ENCODE measurements around the gene HOXD1.
A peak's percentile ranks its signal among the peaks of the same experiment; 100 is the strongest.

The HOXD1 gene

GRCh38 chr2:176187899-176188773, at the start of gene HOXD1:
Gene HOXD1, plus strand, starts transcription at chr2:176188668. Its CDS starts 134 bp downstream, at chr2:176188802.
- DNase-seq, result no peak

GRCh38 chr2:176138923-176139660, 49.4 kb upstream of the HOXD1 start:
- no peak for DNase-seq

GRCh38 chr2:176139661-176140512, 48.6 kb upstream of the HOXD1 start:
- DNase-seq, result no peak

DNA sequence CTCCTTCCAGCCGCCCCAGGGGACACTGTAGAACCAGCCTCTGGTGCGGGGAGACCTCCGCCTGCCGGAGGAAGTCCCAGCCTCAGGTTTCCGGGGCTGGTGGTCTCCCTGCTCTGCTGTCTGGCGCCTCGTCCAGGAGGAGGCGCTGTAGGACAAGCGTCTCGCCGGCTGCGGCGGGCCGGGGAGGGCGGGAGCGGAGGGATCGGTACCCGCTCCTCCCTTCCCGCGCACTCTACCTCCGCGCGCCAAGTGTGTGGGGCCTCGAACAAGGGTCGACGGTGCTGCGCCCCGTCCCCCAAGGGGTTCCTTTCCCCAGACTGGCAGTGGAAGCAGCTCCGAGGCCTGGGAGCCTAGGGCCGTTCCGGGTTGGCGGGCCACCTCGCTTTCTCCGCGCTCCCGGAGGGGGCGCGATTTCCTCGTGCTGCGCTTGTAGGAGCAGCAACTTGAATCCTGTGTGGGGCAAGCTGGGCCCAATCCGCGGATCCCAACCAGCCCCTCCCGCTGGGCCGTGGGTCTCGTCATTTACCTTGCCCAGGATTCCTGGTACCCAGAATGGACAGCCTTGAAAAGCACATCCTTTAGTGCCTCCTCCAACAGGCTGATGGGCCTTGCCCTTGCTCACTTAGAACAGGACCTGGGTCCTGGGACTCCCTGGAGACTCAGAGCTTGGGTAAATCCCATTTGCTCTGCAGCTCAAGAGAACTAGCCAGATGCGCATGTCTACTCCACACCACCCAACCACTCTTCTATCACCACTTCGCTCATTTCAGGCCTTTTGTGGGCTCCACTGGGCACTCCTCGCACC, 47.8 kb upstream of the HOXD1 start:
- peak; percentile 60 for DNase-seq

DNA sequence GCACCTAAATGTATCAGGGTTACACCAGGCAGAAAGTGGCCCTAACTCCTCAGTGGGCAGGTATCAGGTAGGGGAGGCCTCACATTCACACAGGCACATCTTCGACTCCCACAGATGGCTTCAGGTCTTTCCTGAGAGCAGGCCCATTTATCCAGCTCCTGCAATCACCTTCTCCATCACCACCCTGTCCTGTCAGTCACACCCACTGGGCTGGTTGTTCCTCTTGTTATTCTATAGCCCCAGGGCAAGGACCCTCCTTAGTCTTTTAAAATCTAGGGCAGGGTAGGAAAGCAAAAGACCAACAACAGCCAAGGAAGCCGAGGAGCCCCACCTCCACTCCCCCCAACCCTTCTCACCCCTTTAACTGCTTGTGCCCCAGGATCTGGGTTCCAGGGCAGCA, 46.2 kb upstream of the HOXD1 start:
- DNase-seq, result no peak

DNA sequence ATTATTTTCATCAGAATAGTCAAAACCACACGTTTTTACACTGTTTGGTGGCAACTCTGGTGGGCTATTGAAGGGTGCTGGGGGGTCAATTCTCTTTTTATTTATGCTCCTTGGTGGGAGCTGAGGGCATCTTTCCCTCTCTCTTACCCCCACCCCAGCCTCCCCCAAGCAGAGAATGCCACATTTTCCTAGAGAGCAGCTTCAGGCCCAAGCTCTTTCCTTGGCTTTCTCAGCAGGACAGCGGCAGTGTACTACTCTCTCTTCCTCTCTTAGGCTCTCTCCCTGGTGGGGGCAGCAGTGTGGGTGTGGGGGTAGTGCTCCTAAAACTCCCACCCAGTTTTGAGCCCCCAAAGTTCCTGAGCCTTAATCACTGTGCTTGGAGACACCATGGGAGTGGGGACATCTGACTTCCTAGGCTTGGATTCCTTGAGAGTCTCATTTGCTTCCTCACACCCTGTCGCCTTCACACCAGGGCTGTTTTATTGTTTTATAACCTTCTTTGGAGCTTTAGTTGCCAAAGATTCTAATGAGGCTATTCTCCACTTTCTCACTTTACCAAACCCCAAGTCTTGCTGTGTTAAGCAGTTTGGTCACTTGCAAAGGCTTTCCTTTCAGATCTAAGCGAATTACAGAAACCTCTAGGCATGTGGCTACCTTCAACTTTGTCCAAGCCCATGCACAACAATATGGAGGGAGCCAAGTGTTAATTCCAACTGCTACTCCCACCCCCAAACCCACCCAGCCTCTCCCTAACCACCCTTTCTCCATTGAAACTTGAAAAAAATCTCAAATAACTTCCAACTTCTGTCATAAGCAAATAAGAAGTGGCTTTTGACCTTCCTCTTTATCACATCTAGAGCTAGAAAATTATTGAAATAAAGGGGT, 43.1 kb upstream of the HOXD1 start:
- DNase-seq, result no peak

DNA sequence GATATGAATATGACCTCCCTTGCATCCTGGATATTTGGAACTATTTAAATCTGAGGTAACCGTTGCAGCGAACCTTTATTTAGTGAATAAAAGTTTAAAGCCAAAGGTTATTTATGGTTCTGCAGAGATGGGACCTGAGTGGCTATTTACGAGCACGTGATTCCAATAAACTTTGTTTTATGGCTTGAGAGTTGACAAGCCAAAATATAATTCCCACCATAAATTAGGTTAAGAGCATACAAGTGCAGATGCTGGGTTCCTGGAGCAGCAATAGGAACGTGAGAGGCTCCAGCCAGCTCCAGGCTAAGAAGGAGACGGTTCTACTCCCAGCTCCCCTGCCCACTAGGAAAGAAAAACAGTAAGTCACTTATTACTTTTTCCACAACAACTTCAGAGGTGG, 42.4 kb upstream of the HOXD1 start:
- no peak for DNase-seq

GRCh38 chr2:176146645-176147044, 41.8 kb upstream of the HOXD1 start:
- no peak for DNase-seq

- no peak for DNase-seq
Measured at GRCh38 chr2:176147210-176147799, 41.2 kb upstream of the HOXD1 start.

GRCh38 chr2:176147800-176148496, 40.5 kb upstream of the HOXD1 start:
- DNase-seq, result no peak

DNA sequence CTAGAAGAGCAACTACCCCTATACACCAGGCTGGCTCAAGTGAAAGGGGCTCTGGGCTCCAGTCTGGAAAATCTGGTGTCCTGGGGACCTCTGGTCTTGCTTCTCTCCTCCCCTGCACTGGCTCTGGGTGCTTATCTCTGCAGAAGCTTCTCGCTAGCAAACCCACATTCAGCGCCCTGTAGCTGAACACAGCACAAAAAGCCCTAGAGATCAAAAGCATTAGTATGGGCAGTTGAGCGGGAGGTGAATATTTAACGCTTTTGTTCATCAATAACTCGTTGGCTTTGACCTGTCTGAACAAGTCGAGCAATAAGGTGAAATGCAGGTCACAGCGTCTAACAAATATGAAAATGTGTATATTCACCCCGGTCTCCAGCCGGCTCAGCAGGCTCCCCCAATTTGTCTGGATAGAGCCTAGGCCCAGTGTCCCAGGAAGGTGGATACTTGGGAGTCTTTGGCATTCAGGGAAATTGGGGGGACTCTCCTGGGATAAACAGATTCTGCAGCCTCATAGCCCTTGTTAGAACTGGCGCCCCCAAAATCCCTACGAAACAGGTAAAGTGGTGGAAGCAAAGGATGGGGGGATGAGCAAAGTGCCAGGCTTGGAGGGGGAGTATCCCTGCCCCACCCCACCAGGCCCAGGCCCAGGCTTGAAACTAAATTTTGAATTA, 39.6 kb upstream of the HOXD1 start:
- no peak for DNase-seq

GRCh38 chr2:176149481-176149938, 39.0 kb upstream of the HOXD1 start:
- DNase-seq, result no peak

DNA sequence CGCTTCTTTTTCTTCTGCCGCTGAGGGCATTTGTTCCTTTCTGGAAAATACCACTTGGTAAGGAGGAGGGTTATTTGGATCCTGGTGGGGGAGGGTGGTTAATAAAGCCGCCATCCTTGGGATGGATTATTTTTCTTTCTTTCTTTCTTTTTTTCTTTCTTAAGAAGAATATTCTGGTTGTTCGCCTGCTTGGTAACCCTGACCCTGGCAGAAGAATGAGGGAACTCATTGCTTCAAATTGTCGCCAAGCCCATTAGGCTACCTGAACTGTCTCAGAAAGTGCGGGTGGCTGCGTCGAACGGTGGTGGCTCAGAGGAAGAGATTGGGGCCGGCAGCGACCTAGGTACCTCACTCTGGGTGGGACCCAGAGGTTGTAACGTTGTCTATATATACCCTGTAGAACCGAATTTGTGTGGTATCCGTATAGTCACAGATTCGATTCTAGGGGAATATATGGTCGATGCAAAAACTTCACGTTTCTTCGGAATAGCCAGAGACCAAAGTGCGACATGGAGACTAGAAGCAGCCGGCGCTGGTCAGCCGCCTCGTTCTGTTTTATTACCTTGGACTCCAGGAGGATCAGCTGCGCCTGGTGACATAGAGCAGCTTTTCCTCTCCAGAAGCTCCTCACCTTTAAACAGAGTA, 38.4 kb upstream of the HOXD1 start:
- no peak for DNase-seq

DNA sequence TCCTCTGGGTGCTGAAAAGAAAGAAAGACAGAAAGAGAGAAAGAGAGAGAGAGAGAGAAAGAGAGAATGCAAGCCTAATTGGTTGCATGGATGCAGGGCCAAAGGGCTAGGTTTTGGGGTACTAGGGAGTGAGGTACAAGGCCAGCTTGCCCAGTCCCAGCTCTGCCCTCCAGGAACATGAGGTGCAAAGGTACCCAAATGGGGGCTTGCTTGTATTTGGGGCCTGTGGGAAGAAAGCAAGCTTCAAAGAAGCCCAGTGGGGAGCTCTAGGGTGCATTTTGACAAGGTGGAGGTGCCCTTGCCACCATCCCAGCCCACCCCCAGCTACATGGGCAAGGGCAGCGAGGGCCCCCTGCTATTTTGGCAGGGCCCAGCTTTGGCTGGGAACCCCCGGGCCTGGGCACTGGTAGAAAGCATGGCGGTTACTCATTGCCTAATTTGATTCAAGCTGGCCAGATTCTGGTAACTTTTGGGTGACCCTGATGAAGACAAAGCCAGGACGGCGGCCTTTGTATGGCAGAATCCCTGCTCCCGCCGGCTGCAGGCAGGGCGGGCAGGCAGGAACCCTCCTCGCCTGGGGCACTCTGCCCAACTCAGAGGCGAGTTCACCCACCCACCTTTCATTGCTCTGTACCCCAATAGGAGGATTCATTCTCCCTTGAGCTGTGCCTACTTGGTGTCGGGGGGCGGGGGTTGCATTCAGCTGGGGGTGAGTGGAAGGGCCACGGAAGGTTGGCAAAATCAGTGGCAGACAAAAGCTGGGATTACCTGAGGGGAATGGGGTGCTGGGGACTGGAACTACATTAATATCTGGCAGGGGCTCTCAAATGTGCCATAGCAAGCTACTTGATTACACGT, 37.7 kb upstream of the HOXD1 start:
- DNase-seq, result no peak

DNA sequence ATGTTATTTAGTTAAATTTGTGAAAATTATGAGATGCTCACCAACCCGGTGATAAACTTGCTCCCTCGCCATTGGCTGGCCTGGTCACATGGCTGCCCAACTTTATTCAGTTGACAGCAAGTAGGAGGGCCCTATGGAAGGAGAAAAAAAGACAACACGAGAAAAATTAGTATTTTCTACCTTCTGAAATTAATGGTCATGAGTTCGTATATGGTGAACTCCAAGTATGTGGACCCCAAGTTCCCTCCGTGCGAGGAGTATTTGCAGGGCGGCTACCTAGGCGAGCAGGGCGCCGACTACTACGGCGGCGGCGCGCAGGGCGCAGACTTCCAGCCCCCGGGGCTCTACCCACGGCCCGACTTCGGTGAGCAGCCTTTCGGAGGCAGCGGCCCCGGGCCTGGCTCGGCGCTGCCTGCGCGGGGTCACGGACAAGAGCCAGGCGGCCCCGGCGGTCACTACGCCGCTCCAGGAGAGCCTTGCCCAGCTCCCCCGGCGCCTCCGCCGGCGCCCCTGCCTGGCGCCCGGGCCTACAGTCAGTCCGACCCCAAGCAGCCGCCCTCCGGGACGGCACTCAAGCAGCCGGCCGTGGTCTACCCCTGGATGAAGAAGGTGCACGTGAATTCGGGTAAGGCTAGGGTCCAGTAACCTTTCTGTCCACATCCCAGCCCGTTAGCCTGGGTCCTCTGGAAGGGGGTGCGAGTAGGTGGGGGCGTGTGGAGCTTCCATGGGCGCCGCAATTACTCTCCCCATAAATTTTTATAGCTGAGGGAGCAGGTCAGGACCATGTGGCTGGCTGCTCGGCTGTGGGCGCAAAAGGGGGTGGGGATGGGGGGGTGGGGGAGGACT, 36.8 kb upstream of the HOXD1 start, which contains the start of gene HOXD4:
TSS of gene HOXD4 (plus strand) at position 109 of the 846 bp plus-strand sequence. CDS start at position 193, 84 bp downstream.
- DNase-seq, result no peak

DNA sequence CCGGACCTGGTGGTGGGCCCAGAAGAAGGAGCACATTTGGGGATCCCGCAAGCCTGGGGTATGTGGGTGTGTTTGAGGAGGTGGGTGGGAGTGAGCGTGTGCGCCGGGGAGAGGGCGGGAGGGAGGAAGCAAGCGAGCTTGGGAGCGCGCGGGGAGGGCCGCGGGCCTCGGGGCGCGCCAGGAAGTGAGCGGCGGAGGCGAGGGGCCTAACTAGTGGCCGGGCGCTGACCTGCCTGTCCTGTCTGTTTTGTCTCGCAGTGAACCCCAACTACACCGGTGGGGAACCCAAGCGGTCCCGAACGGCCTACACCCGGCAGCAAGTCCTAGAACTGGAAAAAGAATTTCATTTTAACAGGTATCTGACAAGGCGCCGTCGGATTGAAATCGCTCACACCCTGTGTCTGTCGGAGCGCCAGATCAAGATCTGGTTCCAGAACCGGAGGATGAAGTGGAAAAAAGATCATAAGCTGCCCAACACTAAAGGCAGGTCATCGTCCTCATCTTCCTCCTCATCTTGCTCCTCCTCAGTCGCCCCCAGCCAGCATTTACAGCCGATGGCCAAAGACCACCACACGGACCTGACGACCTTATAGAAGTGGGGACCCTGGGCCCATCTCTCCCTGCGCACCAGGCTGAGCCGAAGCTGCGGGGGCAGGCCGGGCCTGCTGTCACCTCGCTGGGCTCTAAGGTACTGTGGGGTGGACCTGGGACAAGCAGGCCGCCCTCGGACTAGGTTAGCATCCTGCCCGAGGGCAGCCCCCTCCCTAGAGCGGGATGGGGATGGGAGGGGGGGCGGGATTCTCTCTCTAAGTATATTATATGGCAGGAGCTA, 35.9 kb upstream of the HOXD1 start:
- no peak for DNase-seq

All from NCI-H226 (cell line).